HL-60 (cell line): ENCODE results near the gene EIF4G2.

Source experiments
- CTCF ChIP-seq: IDR thresholded peaks from one replicate; pipeline ENCODE4 v1.5.1; 2011; ENCODE audit warnings: low read length, control low read depth, inconsistent platforms; ENCODE audit not compliant: insufficient read depth
- GABPA ChIP-seq: IDR thresholded peaks from 2 replicates; pipeline ENCODE4 v1.6.1; 2012; ENCODE audit warnings: low read depth
- POLR2AphosphoS5 ChIP-seq: IDR thresholded peaks from 2 replicates; pipeline ENCODE4 v1.6.1; 2012; ENCODE audit warnings: low read depth
- REST ChIP-seq: IDR thresholded peaks from 2 replicates; pipeline ENCODE4 v1.6.1; 2012; ENCODE audit warnings: low read depth; ENCODE audit not compliant: insufficient replicate concordance

DNA sequence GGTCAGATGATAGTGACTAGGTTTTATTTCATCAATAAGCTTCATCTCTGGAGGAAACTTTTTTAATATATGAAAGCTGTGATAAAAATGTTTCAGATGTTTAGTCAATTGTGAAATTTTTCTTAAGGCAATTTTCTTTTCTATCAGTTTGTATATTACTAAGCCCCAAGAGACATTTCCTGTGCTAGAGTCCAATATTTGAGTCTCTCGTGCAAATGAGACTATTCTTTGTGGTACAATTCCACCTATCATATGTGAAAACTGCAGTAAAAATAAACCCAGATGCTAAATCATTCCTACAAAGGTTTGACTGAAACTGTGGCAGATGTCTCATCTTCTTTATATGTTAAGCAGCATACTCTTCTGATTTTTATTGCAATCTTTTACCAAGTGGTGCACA, 29.6 kb downstream of the EIF4G2 start:
- TF ChIP-seq CTCF, result no peak
- TF ChIP-seq POLR2AphosphoS5, result no peak
- no peak for TF ChIP-seq GABPA
- TF ChIP-seq REST, result no peak
